ENCODE measurements around the gene OR2S2. TPM values are rescaled to one million over a fixed set of nuclear protein-coding genes. Genes with fewer than 3 reads are reported as not detected.

The OR2S2 gene
- total RNA-seq, 1 donor from 2014 or later = not detected

GRCh38 chr9:35972093-35972492 lies 14.1 kb upstream of the OR2S2 start:
- H3K36me3 Mint-ChIP-seq = peaks cover 8% of the 10 kb centered on the region
- peaks cover 42% of the 10 kb centered on the region for H3K9me3 Mint-ChIP-seq
- peaks cover 77% of the 10 kb centered on the region for H3K27me3 Mint-ChIP-seq (ENCODE audit: low read depth)
- no peak for TF ChIP-seq CTCF (IDR thresholded peaks at IDR 0.05; ENCODE audit: unreplicated experiment)
- DNase-seq (ENCODE audit: low spot score in 2 of 2, unreplicated experiment in 2 of 2) = no peak
- H3K4me1 Mint-ChIP-seq = no peaks in the 10 kb centered on the region
- no peak overlapping the region for H3K27ac Mint-ChIP-seq
- H3K4me3 Mint-ChIP-seq = peak overlapping the region; percentile 43

- Mint-ChIP-seq H3K36me3 (no peaks in the 10 kb centered on the region), H3K4me1 (peaks cover 4% of the 10 kb centered on the region), H3K27me3 (ENCODE audit: low read depth) (peaks cover 79% of the 10 kb centered on the region), H3K9me3 (peaks cover 5% of the 10 kb centered on the region), H3K4me3 (no peak overlapping the region), H3K27ac (no peak overlapping the region)
- no peak for TF ChIP-seq CTCF (IDR thresholded peaks at IDR 0.05; ENCODE audit: unreplicated experiment)
- DNase-seq (ENCODE audit: low spot score in 2 of 2, unreplicated experiment in 2 of 2) = no peak
These were observed 9.1 kb upstream of the OR2S2 start for GRCh38 chr9:35967042-35967441.

GRCh38 chr9:35966433-35966832 lies 8.5 kb upstream of the OR2S2 start:
- Mint-ChIP-seq H3K27ac (no peak overlapping the region), H3K36me3 (no peaks in the 10 kb centered on the region), H3K4me1 (peaks cover 4% of the 10 kb centered on the region), H3K9me3 (no peaks in the 10 kb centered on the region), H3K27me3 (ENCODE audit: low read depth) (peaks cover 76% of the 10 kb centered on the region), H3K4me3 (no peak overlapping the region)
- no peak for DNase-seq (ENCODE audit: low spot score in 2 of 2, unreplicated experiment in 2 of 2)
- no peak for TF ChIP-seq CTCF (IDR thresholded peaks at IDR 0.05; ENCODE audit: unreplicated experiment)

GRCh38 chr9:35965011-35965410 lies 7.1 kb upstream of the OR2S2 start:
- no peak for DNase-seq (ENCODE audit: low spot score in 2 of 2, unreplicated experiment in 2 of 2)
- H3K4me3 Mint-ChIP-seq = no peak overlapping the region

GRCh38 chr9:35962126-35962906 lies 4.4 kb upstream of the OR2S2 start:
- TF ChIP-seq CTCF (IDR thresholded peaks at IDR 0.05; ENCODE audit: unreplicated experiment) = no peak
- peaks cover 4% of the 10 kb centered on the region for H3K4me1 Mint-ChIP-seq
- H3K36me3 Mint-ChIP-seq = no peaks in the 10 kb centered on the region
- H3K4me3 Mint-ChIP-seq = peak overlapping the region; percentile 32
- H3K27ac Mint-ChIP-seq = peak overlapping the region; percentile 48
- H3K9me3 Mint-ChIP-seq = no peaks in the 10 kb centered on the region
- DNase-seq (ENCODE audit: low spot score in 2 of 2, unreplicated experiment in 2 of 2) = no peak
- peaks cover 73% of the 10 kb centered on the region for H3K27me3 Mint-ChIP-seq (ENCODE audit: low read depth)

More at GRCh38 chr9:35965011-35965410, 7.1 kb upstream of the OR2S2 start:
- no peak for TF ChIP-seq CTCF (IDR thresholded peaks at IDR 0.05; ENCODE audit: unreplicated experiment)
- Mint-ChIP-seq H3K36me3 (no peaks in the 10 kb centered on the region), H3K4me1 (peaks cover 4% of the 10 kb centered on the region), H3K9me3 (no peaks in the 10 kb centered on the region), H3K27me3 (ENCODE audit: low read depth) (peaks cover 77% of the 10 kb centered on the region), H3K27ac (no peak overlapping the region)

Measured in mesothelial cell of epicardium (in vitro differentiated cells).